Gastroesophageal sphincter (tissue), 3 donors: ENCODE results near the gene PKD2.

Source experiments
- EP300 ChIP-seq: sonication (generic); formaldehyde crosslinking; IDR thresholded peaks from one replicate; pipeline ENCODE4 v1.6.1; 2017; ENCODE audit warnings: antibody characterized with exemption, mild to moderate bottlenecking
- TF ChIP-seq, protein P1 (sequence below), 4 experiments: fragments of 200-600 bp in 2 of 4; fragments of 450-650 bp in 2 of 4; sonication (generic) in 1 of 4; IDR thresholded peaks; one replicate each; pipeline ENCODE4 v1.5.1; 2017 to 2019; ENCODE audit warnings: antibody characterized with exemption in 4 of 4, mild to moderate bottlenecking in 2 of 4, moderate library complexity in 2 of 4

GRCh38 chr4:88097301-88097700, 89.9 kb downstream of the PKD2 start:
- TF ChIP-seq, protein P1, sequence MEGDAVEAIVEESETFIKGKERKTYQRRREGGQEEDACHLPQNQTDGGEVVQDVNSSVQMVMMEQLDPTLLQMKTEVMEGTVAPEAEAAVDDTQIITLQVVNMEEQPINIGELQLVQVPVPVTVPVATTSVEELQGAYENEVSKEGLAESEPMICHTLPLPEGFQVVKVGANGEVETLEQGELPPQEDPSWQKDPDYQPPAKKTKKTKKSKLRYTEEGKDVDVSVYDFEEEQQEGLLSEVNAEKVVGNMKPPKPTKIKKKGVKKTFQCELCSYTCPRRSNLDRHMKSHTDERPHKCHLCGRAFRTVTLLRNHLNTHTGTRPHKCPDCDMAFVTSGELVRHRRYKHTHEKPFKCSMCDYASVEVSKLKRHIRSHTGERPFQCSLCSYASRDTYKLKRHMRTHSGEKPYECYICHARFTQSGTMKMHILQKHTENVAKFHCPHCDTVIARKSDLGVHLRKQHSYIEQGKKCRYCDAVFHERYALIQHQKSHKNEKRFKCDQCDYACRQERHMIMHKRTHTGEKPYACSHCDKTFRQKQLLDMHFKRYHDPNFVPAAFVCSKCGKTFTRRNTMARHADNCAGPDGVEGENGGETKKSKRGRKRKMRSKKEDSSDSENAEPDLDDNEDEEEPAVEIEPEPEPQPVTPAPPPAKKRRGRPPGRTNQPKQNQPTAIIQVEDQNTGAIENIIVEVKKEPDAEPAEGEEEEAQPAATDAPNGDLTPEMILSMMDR (IDR thresholded peaks at IDR 0.05) = no peak
- TF ChIP-seq EP300 = no peak
